NCI-H1417 treated with DMSO at 0.1 percent for 48 hours (cell line): ENCODE data around the gene LRFN2.

Experiments used
- DNase-seq: peaks from one replicate; lab custom pipeline; 2025; lab: John Stamatoyannopoulos, UW

LRFN2 gene

GRCh38 chr6:40378071-40378724 is 209.0 kb downstream of the LRFN2 start:
- DNase-seq = no peak

GRCh38 chr6:40377173-40377806 is 209.9 kb downstream of the LRFN2 start:
- no peak for DNase-seq

GRCh38 chr6:40376113-40376650 is 211.0 kb downstream of the LRFN2 start:
- DNase-seq = no peak

- DNase-seq = no peak
These were observed 213.9 kb downstream of the LRFN2 start for GRCh38 chr6:40373267-40373666.

GRCh38 chr6:40371621-40372020 is 215.5 kb downstream of the LRFN2 start:
- DNase-seq = no peak

- DNase-seq = no peak
These were observed 216.1 kb downstream of the LRFN2 start for GRCh38 chr6:40371095-40371494.

GRCh38 chr6:40369891-40370290 is 217.3 kb downstream of the LRFN2 start:
- DNase-seq = no peak

GRCh38 chr6:40369042-40369441 is 218.1 kb downstream of the LRFN2 start:
- DNase-seq = no peak

- no peak for DNase-seq
These were observed 224.3 kb downstream of the LRFN2 start for GRCh38 chr6:40362859-40363258.

GRCh38 chr6:40359808-40360207 is 227.4 kb downstream of the LRFN2 start:
- no peak for DNase-seq

GRCh38 chr6:40358473-40359460 is 228.4 kb downstream of the LRFN2 start:
- no peak for DNase-seq

GRCh38 chr6:40356242-40356910 is 230.8 kb downstream of the LRFN2 start:
- DNase-seq = no peak

GRCh38 chr6:40355532-40355931 is 231.6 kb downstream of the LRFN2 start:
- DNase-seq = no peak

- no peak for DNase-seq
These were observed 232.1 kb downstream of the LRFN2 start for GRCh38 chr6:40355066-40355465.

GRCh38 chr6:40353967-40354452 is 233.2 kb downstream of the LRFN2 start:
- no peak for DNase-seq

- no peak for DNase-seq
These were observed 233.8 kb downstream of the LRFN2 start for GRCh38 chr6:40353197-40353966.

- no peak for DNase-seq
These were observed 234.5 kb downstream of the LRFN2 start for GRCh38 chr6:40352527-40353170.

- no peak for DNase-seq
These were observed 235.2 kb downstream of the LRFN2 start for GRCh38 chr6:40352006-40352405.

GRCh38 chr6:40350747-40351217 is 236.4 kb downstream of the LRFN2 start:
- no peak for DNase-seq
